Stromal cell of bone marrow (primary cell): Measurements from ENCODE around the gene MAP4K1.

Experiments
- DNase-seq: peaks from one replicate; pipeline ENCODE4 v3.0.0-alpha.2; 2012; ENCODE audit warnings: low read depth

Gene MAP4K1

DNA sequence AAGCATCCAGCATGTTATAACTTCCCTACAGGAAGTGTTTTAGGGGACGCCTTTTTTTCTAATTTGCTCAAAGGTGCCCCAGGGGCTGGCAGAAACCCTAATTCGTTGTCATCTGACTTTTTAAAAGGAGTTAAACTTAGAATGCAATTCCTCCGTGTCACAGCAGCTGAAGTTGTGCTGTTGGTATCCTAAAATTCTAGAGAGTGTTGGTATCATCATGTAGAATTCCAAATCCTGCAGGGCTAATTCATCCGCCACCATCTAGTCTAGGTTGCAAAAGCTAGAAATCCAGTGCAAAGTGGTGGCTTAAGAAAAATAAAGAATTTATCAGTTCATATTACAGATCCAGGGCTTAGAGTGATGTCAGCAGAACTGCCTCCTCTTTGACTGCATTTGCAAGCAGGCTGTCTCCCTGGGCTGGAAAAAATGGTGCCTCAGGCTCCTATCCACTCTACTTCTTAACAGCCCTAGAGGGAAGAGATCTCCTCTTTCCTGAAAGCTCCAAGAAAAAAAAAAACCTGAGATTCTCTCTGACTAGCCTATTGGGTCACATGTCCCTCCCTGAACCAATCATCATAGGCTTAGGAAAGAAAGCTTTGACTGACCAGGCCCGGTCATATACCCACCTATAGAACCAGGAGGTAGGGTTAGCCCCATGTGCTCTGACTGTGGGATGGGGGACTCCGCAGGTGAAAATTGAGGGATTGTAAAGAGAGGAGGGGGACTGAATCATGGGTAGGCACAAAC is 73.0 kb downstream of the MAP4K1 start:
- DNase-seq: no peak

DNA sequence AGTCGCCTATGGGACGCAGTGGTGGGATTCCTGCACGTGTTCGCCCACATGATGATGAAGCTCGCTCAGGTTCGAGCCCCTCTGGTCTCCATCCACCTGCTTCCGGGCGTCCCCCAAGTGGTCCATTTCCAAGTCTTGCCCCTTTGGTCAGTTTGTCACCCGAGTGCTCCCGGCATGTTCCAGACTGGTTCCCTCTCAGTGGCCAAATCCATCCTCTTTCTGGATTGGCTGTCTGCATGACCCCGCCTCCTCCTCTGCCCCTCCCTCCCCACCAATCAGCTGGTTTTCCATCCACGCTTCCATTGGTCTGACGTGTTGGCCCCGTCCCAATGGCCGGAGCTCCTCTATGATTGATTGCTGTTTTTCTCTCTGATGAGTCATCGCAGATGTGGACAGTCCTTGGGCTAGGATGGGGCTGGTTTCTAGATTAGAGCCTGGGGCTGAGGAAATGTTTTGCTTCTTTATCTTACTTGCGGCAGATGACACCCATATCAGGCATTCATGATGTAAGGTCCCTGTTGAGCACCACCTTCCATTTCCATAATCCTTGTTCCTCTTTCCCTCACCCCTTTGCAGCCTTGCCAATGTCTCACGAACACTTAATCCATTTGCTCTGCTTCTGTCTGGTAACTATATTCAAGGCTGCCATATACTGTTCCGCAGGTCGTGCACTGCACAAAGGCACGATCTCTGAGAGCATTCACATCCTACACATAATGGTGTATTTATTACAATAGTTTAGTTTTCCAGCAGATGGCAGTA is 73.8 kb downstream of the MAP4K1 start:
- DNase-seq: peak; percentile 79

DNA sequence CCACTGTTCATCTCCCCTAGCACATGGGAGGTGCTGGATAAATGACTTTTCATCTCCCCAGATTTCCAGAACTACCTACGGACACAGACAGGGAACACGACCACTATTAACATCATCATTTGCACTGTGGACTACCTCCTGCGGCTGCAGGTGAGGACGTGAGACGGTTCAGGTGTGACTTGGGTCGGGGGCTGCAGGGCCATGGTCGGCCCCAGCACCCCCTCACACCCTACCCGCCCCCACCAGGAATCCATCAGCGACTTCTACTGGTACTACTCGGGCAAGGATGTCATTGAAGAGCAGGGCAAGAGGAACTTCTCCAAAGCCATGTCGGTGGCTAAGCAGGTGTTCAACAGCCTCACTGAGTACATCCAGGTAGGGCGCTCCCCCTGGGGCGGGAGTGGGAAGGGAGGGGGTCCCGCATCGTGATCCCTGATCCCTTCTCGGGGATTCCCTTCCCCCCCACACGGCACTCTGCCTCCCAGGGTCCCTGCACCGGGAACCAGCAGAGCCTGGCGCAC is 74.4 kb downstream of the MAP4K1 start:
- no peak for DNase-seq

DNA sequence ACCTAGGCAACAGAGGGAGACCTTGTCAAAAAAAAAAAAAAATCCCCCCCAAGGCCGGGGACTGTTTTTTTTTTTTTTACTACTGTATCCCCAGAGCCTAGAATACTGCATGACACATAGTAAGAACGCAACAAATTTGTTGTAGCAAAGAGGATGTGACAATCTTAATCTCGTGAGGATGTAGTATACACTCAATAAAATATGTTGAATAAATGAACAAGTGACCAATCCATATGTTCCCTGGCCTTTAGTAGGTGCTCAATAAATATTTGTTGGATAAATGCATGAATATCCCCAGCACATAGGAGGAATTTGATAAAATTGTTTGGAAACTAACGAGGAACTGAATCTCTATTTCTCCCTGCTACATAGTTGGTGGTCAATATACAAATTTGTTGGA is 75.7 kb downstream of the MAP4K1 start:
- DNase-seq: no peak

DNA sequence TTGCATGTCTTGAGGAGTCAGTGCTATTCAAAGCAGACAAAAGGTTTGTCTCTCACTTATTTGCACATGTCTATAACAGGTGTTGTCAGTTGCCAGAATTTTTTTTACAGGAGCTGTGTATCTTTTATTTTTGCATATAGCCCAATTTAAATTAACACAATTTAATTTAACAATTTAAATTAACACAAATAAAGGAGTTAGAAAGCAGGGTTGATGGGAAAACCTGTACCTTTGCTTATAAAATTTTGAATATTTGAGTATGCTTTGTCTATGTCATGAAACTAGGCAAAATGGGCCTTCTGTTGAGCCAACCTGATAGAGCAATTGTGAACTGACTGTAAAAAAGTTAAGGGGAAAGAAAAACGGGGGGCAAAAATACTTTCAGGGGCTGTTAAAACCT is 78.0 kb downstream of the MAP4K1 start:
- no peak for DNase-seq

DNA sequence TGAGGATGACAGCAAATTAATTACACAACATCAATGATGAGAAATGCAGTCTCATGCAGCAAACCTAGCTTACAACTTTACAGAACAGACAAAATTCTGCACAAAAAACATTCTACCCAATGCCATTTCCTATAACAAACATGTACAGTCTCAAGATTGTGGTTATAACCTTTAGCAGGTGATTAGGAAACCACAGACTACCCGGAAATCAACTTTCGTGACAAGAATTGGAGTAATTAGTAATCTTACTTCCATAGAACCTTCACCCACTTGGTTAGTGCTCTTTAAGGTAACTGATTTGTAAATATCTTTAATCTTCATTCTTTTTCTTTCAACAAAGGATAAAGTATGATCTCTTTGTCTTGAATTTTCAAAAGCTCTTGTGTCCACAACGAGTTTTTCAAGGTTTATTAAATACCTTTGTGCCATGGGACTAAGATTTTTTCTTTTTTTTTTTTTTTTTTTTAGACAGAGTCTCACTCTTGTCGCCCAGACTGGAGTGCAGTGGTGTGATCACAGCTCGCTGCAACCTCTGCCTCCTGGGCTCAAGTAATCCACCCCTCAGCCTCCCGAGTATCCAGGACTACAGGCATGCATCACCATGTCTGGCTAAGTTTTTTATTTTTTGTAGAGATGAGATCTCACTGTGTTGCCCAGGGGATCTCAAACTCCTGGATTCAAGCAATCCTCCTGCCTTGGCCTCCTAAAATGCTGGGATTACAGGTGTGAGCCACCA is 78.8 kb downstream of the MAP4K1 start:
- DNase-seq: no peak

DNA sequence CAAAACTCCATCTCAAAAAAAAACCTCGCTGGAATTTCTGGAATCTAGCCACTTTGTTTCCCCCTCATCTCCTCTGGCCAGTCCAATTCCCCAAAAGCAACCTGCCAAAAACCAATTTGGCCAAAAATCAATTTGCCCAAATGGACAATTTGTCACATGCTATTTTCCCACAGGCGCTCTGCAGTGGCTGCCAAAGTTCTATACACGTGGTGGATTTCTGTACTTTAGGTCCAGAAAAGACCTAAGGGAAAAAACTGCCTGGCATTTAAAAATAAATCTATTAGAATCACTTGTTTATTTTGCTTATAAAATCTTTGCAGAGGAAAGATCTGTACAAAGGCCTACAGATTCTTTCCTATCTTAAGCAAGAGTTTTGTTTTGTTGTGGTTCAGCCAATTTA is 79.4 kb downstream of the MAP4K1 start:
- DNase-seq: no peak
